Fibroblast of skin of back (primary cell): ENCODE results near the gene SGCA.

Experiments
- DNase-seq: peaks from one replicate; pipeline ENCODE4 v3.0.0-alpha.2; 2013

Gene SGCA

DNA sequence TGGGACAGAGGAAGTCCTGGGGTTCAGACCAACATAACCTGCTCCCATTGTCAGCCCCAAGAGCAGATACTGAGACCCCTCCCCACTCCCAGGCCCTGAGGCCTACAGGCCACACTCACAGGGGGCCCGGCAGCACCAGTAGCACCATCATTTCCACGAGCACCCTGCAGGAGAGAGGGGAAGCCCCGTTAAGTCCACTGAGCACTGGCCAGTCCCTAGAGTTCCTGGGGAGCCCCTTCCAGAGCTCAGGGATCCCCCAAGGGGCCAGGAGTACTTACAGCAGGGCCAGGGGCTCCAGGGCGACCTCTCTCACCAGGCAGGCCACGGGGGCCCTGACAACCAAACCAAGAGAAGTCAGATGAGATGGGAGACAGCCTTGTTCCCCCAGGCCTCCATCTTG lies 30.2 kb downstream of the SGCA start:
- DNase-seq = peak; percentile 66

DNA sequence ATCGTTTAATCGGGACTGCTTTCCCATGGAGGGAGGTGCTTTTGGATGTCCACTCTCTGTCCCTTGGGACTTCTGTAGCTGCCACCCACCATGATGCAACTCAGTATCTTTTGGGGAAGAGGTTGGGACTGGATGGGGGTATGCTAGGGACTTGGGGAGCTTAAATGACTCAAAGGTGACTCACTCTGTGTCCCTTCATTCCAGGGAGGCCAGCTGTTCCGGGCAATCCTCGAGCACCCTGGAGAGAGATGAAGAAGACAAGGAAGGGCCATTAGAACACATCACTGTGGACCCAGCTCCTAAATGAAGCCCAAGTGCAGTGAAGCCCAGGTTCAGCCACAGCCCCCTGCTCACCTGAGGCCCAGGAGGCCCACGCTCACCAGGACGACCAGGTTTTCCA lies 31.0 kb downstream of the SGCA start:
- DNase-seq = peak; percentile 96

DNA sequence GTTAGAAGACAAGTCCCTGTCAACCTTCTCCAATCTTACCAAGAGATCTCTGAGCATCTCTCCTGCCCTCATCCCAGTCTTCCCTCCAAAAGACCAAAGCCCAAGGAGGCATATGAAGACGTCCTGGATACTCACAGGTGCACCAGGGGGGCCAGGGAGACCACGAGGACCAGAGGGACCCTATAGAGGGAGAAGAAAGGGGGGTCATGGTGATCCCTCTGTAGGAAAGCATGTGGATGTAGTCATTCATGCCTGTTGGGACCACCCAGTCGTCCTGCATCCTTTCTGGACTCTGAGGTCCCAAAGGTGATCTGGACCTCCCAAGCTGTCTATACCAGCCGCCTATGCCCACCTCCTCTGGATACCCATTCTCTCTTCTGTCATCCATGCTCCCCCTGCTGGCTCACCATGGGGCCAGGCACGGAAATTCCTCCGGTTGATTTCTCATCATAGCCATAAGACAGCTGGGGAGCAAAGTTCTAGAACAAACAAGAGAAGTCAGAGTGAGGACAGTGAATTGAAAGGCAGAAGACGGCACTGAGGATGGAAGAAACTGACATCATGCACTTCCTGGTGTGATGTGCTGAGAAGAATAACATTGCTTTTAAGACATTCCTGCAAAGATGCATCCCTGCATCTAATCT lies 32.3 kb downstream of the SGCA start:
- DNase-seq = peak; percentile 77

DNA sequence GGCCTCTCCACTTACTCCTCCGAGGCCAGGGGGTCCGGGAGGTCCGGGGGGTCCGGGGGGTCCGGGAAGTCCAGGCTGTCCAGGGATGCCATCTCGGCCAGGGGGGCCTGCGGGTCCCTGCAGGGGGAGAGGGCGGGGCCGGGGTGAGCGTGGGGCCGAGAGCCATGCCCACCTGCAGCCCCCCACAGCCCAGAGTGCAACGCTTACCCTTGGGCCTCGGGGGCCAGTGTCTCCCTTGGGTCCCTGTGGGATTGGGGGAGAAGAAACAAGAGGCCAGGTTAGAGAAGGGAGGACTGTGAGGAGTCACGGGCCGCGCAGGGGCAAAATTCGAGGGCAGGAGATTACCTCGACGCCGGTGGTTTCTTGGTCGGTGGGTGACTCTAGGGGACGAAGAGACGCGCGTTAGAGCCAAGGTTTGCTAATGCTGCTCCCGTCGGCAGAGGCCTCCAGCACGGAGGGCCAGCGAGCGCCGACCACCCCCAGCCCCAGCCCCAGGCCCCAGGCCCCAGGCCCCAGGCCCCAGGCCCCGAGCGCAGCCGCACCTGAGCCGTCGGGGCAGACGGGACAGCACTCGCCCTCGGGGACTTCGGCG lies 33.5 kb downstream of the SGCA start:
- peak; percentile 68 for DNase-seq

DNA sequence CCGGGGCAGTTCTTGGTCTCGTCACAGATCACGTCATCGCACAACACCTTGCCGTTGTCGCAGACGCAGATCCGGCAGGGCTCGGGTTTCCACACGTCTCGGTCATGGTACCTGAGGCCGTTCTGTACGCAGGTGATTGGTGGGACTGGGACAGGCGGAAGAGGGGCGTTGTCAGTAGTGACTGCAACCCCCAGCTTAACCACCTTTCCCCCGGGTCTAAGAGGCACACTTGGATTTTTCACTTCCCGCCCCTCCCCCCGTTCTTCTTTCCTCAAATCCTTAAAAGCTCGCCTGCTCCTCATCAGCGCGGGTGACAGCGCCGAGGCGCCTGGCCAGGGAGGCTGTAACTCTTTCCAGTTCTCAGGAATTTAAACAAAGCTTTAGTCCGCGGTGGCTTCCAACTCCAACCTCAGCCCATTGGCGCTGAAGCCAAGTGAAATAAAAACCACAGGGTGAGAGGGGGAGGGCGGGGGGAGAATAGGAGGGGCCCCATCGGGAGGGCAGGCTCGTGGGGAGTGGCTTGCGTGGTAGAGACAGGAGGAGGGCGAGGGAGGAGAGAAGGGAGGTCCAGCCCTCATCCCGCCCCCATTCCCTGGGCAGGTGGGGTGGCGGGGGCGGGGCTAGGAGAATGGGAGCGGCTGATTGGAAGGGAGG lies 34.1 kb downstream of the SGCA start:
- DNase-seq = peak; percentile 94

DNA sequence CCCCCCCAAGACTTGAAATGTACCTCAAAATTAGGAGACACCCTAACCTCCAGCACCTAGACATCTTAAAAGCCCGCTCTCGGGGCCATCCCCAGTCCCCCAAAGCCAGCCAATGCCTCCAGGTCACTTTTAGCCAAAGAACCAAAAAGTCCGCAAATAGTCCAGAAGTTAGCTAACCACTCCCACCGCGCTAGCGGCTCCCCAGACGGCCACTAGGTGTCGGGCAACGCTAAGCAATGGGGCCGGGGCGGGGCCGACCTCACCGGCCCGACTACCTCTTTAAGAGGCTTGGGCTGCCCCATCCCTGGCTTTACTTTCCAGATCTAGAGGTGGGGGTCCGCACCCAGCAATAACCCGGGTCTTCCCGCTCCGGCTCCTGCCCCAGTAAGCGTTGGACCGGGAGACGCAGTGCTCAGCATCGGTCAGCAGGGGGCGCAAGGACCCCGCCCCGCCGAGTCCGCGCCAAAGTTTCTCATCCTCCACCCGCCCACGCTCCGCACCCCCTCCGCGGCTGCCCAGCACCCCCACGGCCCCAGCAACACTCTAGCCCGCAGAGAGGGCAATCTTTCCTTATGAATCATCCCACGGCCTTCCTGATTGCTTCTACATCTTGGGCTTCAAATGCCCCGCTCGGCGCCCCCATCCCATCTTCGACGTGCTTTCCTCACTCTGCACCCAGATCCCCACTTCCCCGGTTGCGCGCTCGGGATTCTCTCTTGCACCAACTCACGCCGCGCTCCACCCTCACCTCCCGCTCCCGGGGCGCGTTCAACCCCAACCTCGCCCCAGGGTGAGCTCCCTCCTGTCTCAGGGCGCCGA lies 34.9 kb downstream of the SGCA start:
- DNase-seq = peak; percentile 85

DNA sequence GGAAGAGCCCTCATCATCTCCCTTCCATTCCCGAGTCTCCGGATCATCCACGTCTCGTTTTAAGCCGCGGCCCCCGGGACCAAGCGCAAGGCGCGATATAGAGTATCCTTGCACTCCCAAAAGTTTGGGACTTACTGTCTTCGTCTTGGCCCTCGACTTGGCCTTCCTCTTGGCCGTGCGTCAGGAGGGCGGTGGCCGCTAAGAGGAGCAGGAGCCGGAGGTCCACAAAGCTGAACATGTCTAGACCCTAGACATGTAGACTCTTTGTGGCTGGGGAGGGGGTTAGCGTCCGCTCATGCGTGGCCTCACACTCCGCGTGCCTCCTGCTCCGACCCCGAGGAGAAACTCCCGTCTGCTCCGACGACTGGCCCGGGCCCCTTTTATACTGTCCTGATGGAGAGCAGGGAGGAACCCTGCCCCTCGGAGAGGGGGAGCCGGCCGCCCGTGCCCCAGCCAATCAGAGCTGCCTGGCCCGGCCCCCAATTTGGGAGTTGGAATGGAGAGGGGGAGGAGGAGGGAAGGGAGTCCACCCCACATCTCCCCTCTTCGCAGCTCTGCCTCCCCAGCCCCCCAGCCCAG lies 35.6 kb downstream of the SGCA start, which contains the start of gene COL1A1:
COL1A1 (minus strand) TSS at position 356 of the 579 bp plus-strand sequence; CDS start at position 238, 118 bp downstream.
- DNase-seq = peak; percentile 95

DNA sequence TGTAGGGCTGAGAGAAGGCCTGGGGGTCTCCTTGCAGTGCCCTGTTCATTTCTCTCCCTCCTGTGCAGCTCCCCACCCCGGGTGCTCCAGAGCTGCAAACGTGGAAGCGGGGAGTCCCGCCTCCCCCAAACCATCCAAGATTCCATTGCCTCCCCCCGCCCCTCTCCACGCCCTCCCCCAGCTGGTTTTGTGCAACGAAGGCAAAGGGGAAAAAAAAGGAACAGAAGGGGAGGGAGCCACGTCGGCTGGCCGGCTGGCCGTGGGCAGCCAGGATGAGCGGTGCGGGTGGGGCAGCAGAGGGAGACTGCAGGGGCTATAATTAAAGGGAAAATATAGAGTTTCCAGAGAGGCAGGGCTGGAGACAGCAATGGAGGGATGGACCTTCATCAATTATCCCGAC lies 37.3 kb downstream of the SGCA start:
- DNase-seq = peak; percentile 82

DNA sequence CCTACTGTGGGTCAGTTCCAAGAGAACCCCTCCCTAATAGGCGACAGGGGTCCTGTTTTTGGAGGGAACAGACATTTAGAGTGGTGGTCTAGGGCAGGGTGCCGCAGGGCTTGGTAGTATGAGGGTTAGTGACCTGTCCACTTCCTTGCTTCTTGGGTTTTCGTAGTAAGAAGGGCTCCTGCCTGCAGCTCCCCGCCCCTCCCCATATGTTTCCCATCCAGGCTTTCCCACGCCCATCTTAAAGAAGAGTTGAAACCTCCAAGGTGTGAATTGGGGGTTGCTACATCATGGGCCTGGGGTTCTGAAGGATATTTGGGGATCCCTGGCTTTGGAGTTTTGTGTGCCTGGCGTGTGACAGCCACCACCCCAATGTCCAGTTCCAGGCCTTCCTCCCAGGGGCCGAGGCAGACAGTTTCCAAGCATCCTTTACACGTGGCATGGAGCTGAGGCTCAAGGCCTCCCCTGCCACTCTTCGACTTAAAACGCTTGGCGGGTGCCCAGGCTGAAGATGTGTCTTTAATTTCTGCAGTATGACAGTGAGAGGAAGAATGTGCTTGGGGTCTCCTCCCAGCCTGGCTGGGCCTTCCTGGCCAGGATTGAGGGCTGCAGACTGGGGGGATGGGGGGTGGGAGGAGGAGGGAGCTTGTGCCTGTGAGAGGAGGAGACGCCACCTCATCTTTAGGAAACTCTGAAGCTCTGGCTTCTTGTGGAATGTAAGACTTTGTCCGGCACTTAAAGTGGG lies 38.0 kb downstream of the SGCA start:
- DNase-seq = peak; percentile 100

DNA sequence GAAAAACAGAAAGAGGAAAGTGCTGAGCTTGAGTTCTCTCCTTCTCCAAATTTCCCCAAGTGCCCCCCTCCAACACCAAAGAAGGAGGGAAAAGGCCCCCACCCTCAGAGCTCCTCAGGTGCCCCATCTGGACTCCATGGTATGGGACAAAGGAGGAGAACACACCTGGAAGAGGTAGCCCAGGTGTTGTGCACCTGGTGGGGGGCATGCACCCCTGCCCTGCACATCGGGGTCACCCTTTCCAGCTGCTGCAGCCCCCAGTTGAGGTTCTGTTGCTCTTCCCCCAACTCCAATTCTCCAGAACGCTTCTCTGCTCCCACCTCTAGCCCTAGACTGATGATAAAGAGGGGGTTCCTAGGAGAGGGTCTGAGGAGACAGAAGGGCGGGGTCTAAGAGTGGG lies 38.6 kb downstream of the SGCA start:
- DNase-seq = no peak

DNA sequence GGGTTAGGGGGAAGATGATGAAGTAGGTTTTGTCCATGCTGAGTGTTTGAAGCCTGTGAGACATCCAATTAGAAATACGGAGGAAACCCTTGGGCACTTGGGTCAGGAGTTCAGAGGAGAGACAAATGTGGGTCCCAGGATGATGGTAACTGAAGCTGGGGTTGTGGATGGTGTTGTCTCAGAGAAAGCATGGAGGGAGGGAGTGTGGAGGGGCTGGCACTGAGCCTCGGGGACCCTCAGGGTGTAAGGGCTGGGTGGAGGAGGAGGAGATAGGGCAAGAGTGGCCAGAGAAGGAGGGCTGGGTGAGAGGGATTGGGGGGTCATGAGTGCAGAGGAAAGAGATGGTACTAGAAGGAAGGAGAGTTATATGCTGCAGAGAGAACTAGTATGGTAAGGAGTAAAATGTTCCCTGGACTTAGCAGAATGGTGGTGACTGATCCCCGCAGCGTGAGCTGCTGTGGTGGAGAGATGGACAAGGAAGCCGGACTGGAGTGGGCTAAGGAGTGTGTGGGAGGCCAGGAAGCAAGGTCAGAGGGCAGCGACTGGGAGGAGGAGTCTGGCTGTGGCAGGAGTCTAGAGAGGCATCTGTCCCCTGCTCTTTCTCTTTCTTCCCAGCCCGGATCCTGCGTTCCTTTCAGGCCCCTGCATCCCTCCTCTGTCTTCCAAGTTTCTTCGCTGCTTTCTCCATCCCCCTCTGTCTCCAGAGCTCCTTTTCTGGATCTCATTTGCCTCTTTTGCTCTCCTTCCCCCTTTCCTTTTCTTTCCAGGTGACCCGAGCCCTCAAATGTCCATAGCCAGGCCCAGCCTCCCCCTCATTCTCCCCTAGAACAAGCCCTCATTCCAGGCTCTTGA lies 39.5 kb downstream of the SGCA start:
- peak; percentile 21 for DNase-seq

DNA sequence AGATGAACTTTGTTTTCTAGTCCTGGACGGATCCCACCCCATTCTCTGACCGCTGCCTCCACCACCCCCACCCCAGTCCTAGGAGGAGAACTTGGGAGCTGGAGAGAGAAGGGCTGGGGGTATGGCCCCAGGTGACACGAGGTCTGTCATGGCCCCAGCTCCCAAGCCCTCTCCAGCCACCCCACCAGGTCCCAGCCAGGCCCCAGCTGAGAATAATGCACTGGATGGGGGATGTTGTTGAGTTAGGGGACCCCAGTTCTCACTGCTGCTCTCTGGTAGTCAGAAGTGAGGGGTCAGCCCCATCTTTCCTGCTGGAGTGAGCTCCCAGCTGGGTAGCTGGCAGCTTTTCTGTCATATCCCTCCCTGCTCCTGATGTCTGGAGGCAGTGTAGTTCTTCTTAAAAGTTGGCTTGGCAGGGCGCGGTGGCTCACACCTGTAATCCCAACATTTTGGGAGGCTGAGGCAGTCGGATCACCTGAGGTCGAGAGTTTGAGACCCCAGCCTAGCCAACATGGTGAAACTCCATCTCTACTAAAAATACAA lies 40.2 kb downstream of the SGCA start:
- no peak for DNase-seq

DNA sequence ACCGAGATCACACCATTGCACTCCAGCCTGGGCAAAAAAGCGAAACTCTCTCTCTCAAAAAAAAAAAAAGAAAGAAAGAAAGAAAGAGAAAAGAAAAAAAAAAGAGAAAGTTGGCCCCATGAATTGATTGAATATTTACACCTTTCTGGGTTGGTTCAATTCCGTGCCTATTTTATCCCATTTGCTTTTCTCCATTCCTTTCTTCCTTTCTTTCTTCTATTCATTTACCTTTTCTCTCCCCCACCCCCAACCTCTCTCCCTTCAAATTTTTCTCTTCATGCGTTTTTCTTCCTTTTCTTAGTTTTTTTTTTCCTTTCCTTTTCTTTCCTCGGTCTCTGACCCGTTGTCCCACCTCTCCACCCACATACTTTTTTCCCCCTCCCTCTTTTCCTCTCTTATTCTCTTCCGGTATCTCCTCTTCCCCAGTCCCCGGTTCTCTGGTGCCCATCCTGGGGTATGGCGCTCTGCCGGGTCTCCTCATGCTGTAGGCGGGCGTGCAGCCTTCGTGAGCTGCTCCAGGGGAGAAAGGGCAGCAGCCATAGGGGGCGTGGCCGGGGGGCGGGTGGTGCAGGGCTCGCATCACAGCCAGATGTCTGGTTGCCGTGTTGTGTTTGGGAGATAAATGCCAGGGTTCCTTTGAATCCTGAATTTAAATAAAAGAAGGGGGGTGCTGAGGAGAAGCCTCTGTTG lies 40.9 kb downstream of the SGCA start:
- DNase-seq = peak; percentile 78

DNA sequence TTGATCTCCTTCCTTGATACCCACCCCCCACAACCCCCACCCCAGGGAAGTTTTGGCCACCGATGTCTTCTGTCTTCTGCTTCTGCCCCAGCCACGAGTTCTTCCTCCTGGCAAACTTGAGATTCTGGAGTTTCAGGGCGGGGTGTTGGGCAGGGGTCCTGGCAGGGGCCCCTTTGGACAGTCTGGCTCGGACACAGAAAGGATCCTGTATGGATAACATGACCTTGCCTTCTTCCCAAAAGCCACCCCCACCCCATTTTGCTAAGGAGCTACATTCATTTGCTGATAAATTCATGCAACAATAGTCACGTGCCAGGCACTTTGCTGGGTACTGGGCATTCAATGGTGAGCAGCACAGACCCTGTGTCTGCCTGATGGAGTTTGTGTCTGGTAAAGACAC lies 41.5 kb downstream of the SGCA start:
- no peak for DNase-seq

DNA sequence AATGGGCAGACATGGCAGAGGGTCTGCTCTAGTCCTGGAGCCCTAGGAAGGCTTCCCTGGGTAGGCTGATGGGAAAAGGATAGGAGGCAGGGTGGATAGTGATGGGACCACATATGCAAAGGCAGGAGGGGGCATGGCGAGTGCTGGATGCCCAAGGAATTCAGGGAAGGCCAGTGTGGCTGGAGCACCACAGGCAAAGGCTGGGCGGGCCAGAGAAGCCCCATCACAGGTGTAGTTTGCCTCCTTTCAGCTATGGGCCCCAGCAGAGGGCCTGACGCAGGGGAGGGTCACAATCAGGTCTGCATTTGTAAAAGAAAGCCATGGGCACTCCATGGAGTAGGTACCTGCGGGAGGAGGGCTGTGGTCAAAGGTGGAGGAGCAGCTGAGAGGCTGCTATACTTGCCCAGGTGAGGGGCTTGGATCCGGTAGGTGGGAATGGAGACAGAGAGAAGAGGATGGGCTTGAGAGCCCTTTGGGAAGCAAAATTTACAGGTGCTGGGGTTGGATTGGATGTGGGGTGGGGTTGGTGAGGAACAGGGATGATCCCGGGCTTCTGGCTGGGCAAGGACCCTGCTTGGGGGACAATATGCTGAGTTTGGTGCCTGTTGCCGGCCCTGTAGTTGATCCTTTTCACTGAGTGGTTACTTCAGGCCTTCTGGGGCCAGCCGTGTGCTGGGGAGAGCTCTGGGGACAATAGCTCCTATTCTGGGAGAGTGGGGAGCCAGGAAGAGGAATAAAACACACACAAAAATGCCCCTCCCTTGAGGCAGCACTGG lies 42.2 kb downstream of the SGCA start:
- no peak for DNase-seq

DNA sequence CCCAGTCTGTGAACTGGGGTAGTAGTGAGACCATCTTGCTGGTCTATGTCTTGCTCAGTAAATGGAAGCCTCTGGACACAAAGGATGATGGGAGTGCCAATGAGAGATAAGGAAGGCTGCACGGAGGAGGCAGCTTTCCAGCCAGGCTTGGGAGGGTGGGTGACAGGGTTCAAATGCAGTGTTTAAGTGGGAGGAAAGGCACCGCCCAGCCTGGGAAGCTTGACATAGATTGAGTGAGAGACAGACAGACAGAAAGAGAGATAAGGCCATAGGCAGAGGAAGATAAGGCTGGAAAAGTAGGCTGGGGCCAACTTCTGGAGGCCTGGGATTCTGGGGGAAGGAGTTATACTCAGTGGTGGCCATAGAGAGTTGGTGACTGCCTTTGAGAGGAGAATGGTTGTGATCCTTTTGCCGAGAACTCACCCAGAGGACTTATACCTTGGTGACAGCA lies 42.8 kb downstream of the SGCA start:
- no peak for DNase-seq

DNA sequence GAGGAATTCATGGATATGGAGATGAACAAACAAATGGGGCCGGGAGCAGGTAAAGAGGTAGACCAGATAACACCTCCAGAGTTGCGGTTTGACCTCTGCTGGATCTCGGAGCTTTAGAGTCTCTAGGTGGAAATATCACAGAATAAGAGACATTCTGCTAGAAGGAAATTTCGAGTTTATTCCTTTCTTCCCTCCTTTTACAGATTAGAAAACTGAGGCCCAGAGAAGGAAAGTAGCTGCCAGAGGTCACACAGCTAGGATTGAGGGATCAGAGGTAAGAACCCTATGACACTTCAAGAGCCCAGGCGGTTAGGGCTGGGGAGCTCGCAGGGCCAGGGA lies 43.3 kb downstream of the SGCA start:
- no peak for DNase-seq

DNA sequence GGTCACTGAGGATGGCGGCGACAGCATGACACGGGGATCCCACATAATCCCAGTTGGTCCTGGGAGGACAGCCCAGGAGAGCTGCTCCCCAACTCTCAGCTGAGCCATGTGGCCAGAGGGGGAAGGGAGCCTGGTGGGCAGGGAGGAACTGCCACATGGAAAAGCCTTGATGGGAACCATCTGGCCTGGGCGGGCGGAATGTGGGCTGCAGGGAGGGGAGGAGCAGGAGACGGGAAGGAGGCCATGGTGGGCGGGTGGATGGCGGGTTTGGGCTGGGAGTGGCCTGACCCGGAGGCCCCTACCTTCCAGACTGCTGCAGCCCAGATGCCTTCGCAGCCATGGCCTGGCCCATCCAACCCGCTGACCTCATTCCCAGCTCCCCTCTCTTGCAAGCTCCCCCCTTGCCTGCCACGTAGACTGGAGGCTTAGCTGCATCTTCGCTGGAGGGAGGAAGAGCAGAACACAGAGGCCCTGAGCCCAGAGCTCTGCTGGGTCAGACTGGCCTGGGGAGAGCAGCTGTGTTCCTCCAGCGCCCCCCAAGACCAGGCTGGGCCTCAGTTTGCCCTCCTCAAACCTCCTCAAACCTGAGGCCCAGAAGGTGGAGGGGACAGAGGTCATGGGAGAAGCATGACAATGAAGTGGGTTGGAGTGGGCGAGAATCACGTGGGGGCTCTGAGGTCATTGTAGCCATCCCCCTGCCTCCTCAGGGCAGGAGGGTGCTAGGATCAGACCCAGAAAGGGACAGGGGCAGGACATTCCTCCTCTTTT lies 43.9 kb downstream of the SGCA start:
- DNase-seq = peak; percentile 99
